ENCODE data around the gene IQSEC3.

IQSEC3 gene

GRCh38 chr12:78981-79380 lies 12.4 kb downstream of the IQSEC3 start:
- no peaks in the 10 kb centered on the region for H3K36me3 ChIP-seq (replicated peaks; ENCODE audit: low read depth, low read length)
- peaks cover 24% of the 10 kb centered on the region; the same call in 1 of the 2 replicates for H3K27me3 ChIP-seq (ENCODE audit: low read depth, low read length)
- no peak overlapping the region for H3K9ac ChIP-seq (ENCODE audit: low read length)
- H3K79me2 ChIP-seq (ENCODE audit: low read length), result no peaks in the 10 kb centered on the region
- H3K9me3 ChIP-seq (ENCODE audit: insufficient read depth, low read length), result no peaks in the 10 kb centered on the region
- no peak overlapping the region for H2AFZ ChIP-seq (ENCODE audit: low read depth, low read length)
- no peak overlapping the region for H3K27ac ChIP-seq (ENCODE audit: low read length)
- H3K4me1 ChIP-seq (ENCODE audit: low read length), result no peaks in the 10 kb centered on the region
- no peak overlapping the region for H3K4me3 ChIP-seq (ENCODE audit: low read length)
- no peak overlapping the region for H3K4me2 ChIP-seq (ENCODE audit: low read length)
- H4K20me1 ChIP-seq (ENCODE audit: insufficient read depth, low read length), result no peaks in the 10 kb centered on the region
- TF ChIP-seq EZH2phosphoT487 (IDR thresholded peaks at IDR 0.05; ENCODE audit: low read depth) (no peak), CTCF (IDR thresholded peaks at IDR 0.05; ENCODE audit: low read depth, low read length) (no peak)

- Histone ChIP-seq H4K20me1 (ENCODE audit: insufficient read depth, low read length) (no peaks in the 10 kb centered on the region), H3K9ac (ENCODE audit: low read length) (no peak overlapping the region), H3K27ac (ENCODE audit: low read length) (no peak overlapping the region), H3K4me2 (ENCODE audit: low read length) (no peak overlapping the region), H3K27me3 (ENCODE audit: low read depth, low read length) (peaks cover 24% of the 10 kb centered on the region; the same call in 1 of the 2 replicates), H3K9me3 (ENCODE audit: insufficient read depth, low read length) (no peaks in the 10 kb centered on the region), H3K4me3 (ENCODE audit: low read length) (no peak overlapping the region), H2AFZ (ENCODE audit: low read depth, low read length) (no peak overlapping the region), H3K4me1 (ENCODE audit: low read length) (no peaks in the 10 kb centered on the region), H3K79me2 (ENCODE audit: low read length) (no peaks in the 10 kb centered on the region), H3K36me3 (replicated peaks; ENCODE audit: low read depth, low read length) (no peaks in the 10 kb centered on the region)
- no peak for TF ChIP-seq CTCF (IDR thresholded peaks at IDR 0.05; ENCODE audit: low read depth, low read length)
- TF ChIP-seq EZH2phosphoT487 (IDR thresholded peaks at IDR 0.05; ENCODE audit: low read depth), result no peak
These were observed 14.2 kb downstream of the IQSEC3 start for GRCh38 chr12:80681-81190.

GRCh38 chr12:82740-83139 lies 16.2 kb downstream of the IQSEC3 start:
- H2AFZ ChIP-seq (ENCODE audit: low read depth, low read length), result no peak overlapping the region
- H3K9me3 ChIP-seq (ENCODE audit: insufficient read depth, low read length), result no peaks in the 10 kb centered on the region
- no peak overlapping the region for H3K4me2 ChIP-seq (ENCODE audit: low read length)
- no peak overlapping the region for H3K4me3 ChIP-seq (ENCODE audit: low read length)
- H3K9ac ChIP-seq (ENCODE audit: low read length), result no peak overlapping the region
- no peak for TF ChIP-seq EZH2phosphoT487 (IDR thresholded peaks at IDR 0.05; ENCODE audit: low read depth)
- TF ChIP-seq CTCF (IDR thresholded peaks at IDR 0.05; ENCODE audit: low read depth, low read length), result no peak
- H4K20me1 ChIP-seq (ENCODE audit: insufficient read depth, low read length), result no peaks in the 10 kb centered on the region
- peaks cover 24% of the 10 kb centered on the region; the same call in 1 of the 2 replicates for H3K27me3 ChIP-seq (ENCODE audit: low read depth, low read length)
- no peaks in the 10 kb centered on the region for H3K4me1 ChIP-seq (ENCODE audit: low read length)
- no peak overlapping the region for H3K27ac ChIP-seq (ENCODE audit: low read length)
- no peaks in the 10 kb centered on the region for H3K36me3 ChIP-seq (replicated peaks; ENCODE audit: low read depth, low read length)
- no peaks in the 10 kb centered on the region for H3K79me2 ChIP-seq (ENCODE audit: low read length)

- Histone ChIP-seq H3K79me2 (ENCODE audit: low read length) (no peaks in the 10 kb centered on the region), H3K27me3 (ENCODE audit: low read depth, low read length) (peaks cover 24% of the 10 kb centered on the region), H3K9me3 (ENCODE audit: insufficient read depth, low read length) (no peaks in the 10 kb centered on the region), H3K4me2 (ENCODE audit: low read length) (no peak overlapping the region), H3K4me1 (ENCODE audit: low read length) (no peaks in the 10 kb centered on the region), H4K20me1 (ENCODE audit: insufficient read depth, low read length) (no peaks in the 10 kb centered on the region), H3K27ac (ENCODE audit: low read length) (no peak overlapping the region), H2AFZ (ENCODE audit: low read depth, low read length) (no peak overlapping the region), H3K4me3 (ENCODE audit: low read length) (no peak overlapping the region), H3K36me3 (replicated peaks; ENCODE audit: low read depth, low read length) (no peaks in the 10 kb centered on the region), H3K9ac (ENCODE audit: low read length) (no peak overlapping the region)
- no peak for TF ChIP-seq EZH2phosphoT487 (IDR thresholded peaks at IDR 0.05; ENCODE audit: low read depth)
- no peak for TF ChIP-seq CTCF (IDR thresholded peaks at IDR 0.05; ENCODE audit: low read depth, low read length)
These were observed 17.5 kb downstream of the IQSEC3 start for GRCh38 chr12:84056-84455.

Data from OCI-LY3 (cell line).